Erythroblast (primary cell): ENCODE data around the gene SLC7A5.
"Not testable (repeated sequence)": the region's sequence is repeated elsewhere in the genome, so short reads cannot be mapped to it uniquely, and the experiment has no call there.

Experiments
- DNase-seq, 2 experiments: peaks; one replicate each; lab custom pipeline; 2025; lab: John Stamatoyannopoulos, UW
- GATA1 ChIP-seq: IDR thresholded peaks from 2 replicates; pipeline ENCODE4 v1.6.1; 2011; ENCODE audit warnings: low read depth, mild to moderate bottlenecking, control low read depth, low read length, moderate library complexity
- POLR2A ChIP-seq: IDR thresholded peaks from 2 replicates; pipeline ENCODE4 v1.6.1; 2011; ENCODE audit warnings: mild to moderate bottlenecking, low read length

SLC7A5 gene

GRCh38 chr16:87869061-87869878 lies at the start of gene SLC7A5:
Gene SLC7A5 (minus strand): TSS chr16:87869507. CDS start chr16:87869422, 85 bp downstream.
- TF ChIP-seq POLR2A: peak; percentile 90
- peak; percentile 91 to 96 for DNase-seq

GRCh38 chr16:87918338-87918737 lies 49.0 kb upstream of the SLC7A5 start:
- TF ChIP-seq POLR2A: no peak
- TF ChIP-seq GATA1: no peak
- DNase-seq: no peak

DNA sequence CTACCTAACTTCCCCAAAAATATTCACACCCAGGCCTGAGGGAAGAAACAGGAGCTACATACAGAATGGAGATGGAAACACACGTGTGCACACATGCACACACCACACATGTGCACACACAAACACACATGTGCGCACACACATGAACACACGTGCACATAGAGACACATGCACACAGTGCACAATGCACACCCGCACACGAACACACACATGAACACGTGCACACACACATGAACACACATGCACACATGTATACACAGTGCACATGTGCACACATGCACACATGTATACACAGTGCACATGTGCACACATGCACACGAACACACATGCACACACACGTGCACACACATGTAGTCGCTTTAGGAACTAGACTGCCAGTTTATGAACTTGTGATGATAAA lies 48.2 kb upstream of the SLC7A5 start:
- no peak for TF ChIP-seq GATA1
- TF ChIP-seq POLR2A: no peak
- DNase-seq: no peak

- TF ChIP-seq POLR2A: no peak
- no peak for TF ChIP-seq GATA1
- no peak for DNase-seq
Measured at GRCh38 chr16:87914812-87915211, 45.5 kb upstream of the SLC7A5 start.

DNA sequence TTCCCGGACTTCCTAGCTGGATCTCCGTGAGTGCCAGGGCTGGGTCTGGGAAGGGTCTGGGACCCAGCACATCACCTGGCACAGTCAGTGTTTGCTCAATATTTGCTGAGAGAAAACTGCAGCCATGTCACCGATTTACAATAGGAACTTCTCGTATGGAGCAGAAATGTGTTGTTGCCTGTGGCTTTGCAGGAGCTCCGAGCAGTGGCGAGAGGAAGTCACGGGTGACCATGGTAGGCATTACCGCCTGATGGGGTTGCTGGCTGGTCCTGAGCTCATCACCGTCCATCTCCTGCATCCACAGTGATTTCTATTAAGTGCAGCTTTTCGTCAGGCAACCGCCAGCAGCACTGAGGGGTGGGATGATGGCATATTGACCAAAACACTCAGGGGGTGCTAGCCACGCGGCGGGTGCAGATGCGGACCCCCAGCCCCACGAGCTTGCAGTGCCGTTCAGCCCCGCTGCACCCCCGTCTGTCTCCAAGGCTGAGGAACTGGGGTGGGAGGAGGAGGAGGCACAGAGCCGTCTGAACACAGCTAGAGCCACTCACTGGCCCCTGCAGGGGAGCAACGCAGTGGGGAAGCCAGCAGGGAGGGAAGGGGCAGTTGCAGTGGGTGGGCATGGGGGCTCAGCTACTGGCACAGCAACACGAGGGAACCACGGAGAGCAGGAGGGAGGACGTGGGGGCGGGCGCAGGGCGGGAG lies 44.9 kb upstream of the SLC7A5 start:
- DNase-seq: not testable (repeated sequence)

DNA sequence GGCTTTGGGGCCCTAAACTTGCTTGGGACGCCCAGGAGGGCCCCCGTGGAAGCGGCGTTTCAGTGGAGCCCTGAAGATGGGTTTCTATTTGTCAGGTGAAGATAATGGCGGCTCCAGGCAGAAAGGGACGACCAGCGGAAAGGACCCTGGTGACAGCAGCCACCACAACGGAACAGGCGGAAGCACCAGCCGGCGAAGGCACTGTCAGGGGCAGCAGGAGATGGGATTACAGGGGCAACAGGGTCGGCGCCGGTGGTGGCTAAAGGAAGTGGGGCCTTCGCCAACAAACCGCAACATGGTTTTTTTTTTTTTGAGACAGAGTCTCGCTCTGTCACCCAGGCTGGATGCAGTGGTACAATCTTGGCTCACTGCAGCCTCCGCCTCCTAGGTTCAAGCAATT lies 43.4 kb upstream of the SLC7A5 start:
- DNase-seq: not testable (repeated sequence)

GRCh38 chr16:87911106-87911763 lies 41.9 kb upstream of the SLC7A5 start:
- not testable (repeated sequence) for DNase-seq

- DNase-seq: peak; percentile 68 to 85
Measured at GRCh38 chr16:87909203-87909935, 40.1 kb upstream of the SLC7A5 start.

DNA sequence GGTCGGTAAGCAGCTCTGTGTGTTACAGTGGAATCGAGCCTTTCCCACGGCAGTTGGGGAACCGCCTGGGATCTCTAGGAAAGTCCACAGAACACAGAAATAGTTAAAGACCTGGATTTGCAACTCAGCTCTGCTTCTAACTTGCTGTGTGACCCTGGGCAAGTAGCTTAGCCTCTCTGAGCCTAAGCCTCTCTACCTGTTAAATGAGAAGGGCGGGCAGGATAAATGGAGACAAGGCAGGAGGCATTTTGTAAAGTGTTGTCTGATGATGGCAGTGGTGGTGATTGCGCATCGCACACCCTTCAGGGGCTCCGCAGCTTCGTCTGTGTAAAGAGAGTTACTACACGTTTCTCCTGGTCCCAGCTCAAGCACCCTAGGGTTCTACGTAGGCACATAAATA lies 38.8 kb upstream of the SLC7A5 start:
- not testable (repeated sequence) for DNase-seq

- not testable (repeated sequence) for DNase-seq
Measured at GRCh38 chr16:87905521-87905920, 36.2 kb upstream of the SLC7A5 start.

- DNase-seq: not testable (repeated sequence)
Measured at GRCh38 chr16:87904963-87905362, 35.7 kb upstream of the SLC7A5 start.

DNA sequence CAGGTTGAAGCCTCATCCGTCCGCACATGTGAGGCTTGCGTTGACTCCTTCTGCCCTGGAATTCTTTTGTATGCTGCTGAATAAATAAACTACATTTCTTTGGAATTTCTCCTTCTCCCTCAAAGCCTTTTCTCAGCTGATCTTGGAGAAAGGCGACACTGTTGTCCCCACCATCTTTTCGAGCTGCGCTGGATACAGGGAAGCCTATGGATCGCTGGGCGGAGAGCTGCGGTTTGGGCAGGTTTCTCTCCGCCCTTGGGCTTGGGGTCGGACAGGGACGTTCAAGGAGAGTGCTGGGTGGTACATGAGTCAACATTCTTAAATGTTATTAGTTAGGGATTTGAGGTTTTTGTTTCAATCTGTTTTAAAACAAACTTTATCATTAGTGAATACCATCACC lies 31.2 kb upstream of the SLC7A5 start:
- DNase-seq: not testable (repeated sequence)

GRCh38 chr16:87897521-87898505 lies 28.5 kb upstream of the SLC7A5 start:
- no peak for TF ChIP-seq GATA1
- no peak for TF ChIP-seq POLR2A

GRCh38 chr16:87896924-87897520 lies 27.7 kb upstream of the SLC7A5 start:
- DNase-seq: not testable (repeated sequence)

More at GRCh38 chr16:87897521-87898505, 28.5 kb upstream of the SLC7A5 start:
- no peak for DNase-seq

DNA sequence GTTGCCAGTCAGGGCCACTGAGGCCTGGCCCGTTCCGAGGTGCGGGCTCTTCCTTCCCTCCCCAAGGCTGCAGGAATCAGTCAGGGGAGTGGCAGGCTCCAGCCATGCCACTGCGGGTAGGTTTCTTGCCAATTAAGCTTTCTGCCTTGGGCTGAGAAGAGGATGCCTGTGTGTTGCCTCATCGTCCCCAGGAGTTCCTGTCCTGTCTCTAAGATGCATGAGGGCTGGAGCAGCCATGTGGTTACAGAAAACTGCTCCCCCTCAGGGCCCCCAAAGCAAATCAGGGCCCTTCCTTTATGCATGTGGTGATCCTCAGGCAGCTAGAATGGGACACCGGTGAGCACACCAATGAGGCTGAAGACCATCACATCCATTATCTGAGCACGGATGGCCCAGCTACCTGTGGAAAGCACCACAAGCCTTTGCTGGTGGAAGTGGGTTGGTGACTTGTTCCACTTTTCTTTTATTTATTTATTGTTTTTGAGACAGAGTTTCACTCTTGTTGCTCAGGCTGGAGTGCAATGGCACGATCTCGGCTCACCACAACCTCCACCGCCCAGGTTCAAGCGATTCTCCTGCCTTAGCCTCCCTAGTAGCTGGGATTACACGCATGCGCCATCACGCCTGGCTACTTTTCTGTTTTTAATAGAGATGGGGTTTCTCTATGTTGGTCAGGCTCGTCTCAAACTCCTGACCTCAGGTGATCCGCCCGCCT lies 27.0 kb upstream of the SLC7A5 start:
- DNase-seq: not testable (repeated sequence)
